ENCODE results near the gene TSEN54.

DNA sequence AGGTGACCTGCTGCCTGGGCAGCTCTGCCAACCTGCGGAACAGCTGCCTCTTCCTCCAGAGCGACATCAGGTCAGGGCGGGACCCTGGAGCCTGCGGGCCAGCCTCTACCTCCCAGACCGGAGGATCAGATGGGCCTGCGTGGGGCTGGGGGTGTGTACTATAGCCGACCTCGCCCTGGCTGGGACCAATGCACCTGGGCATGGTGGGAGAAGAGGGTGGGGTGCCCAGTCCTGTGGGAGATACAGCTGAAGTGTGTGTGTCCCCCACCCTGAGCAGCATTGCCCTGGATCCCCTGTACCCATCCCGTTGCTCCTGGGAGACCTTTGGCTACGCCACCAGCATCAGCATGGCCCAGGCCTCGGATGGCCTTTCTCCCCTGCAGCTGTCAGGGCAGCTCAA is 20.3 kb upstream of the TSEN54 start:
- TF ChIP-seq REST (IDR thresholded peaks at IDR 0.05): no peak
- TF ChIP-seq YY1 (IDR thresholded peaks at IDR 0.05): no peak
- TF ChIP-seq, protein P1, sequence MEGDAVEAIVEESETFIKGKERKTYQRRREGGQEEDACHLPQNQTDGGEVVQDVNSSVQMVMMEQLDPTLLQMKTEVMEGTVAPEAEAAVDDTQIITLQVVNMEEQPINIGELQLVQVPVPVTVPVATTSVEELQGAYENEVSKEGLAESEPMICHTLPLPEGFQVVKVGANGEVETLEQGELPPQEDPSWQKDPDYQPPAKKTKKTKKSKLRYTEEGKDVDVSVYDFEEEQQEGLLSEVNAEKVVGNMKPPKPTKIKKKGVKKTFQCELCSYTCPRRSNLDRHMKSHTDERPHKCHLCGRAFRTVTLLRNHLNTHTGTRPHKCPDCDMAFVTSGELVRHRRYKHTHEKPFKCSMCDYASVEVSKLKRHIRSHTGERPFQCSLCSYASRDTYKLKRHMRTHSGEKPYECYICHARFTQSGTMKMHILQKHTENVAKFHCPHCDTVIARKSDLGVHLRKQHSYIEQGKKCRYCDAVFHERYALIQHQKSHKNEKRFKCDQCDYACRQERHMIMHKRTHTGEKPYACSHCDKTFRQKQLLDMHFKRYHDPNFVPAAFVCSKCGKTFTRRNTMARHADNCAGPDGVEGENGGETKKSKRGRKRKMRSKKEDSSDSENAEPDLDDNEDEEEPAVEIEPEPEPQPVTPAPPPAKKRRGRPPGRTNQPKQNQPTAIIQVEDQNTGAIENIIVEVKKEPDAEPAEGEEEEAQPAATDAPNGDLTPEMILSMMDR (IDR thresholded peaks at IDR 0.05; ENCODE audit: low read depth, low read length, missing input control): no peak
- no peak for TF ChIP-seq JUND (IDR thresholded peaks at IDR 0.05)
- no peak for TF ChIP-seq TAF1 (conservative IDR thresholded peaks at IDR 0.05)
- TF ChIP-seq HNF4G (IDR thresholded peaks at IDR 0.05): no peak
- TF ChIP-seq RAD21 (IDR thresholded peaks at IDR 0.05): no peak
- no peak for TF ChIP-seq GABPA (IDR thresholded peaks at IDR 0.05 in 1 of 2, conservative IDR thresholded peaks at IDR 0.05 in 1 of 2)
